Measurements from ENCODE around the gene FOXN3. TPM values are rescaled to one million over a fixed set of nuclear protein-coding genes. Genes with fewer than 3 reads are reported as not detected.

FOXN3 gene
- total RNA-seq, 2 donors from 2014 or later, result 141 to 150 TPM

DNA sequence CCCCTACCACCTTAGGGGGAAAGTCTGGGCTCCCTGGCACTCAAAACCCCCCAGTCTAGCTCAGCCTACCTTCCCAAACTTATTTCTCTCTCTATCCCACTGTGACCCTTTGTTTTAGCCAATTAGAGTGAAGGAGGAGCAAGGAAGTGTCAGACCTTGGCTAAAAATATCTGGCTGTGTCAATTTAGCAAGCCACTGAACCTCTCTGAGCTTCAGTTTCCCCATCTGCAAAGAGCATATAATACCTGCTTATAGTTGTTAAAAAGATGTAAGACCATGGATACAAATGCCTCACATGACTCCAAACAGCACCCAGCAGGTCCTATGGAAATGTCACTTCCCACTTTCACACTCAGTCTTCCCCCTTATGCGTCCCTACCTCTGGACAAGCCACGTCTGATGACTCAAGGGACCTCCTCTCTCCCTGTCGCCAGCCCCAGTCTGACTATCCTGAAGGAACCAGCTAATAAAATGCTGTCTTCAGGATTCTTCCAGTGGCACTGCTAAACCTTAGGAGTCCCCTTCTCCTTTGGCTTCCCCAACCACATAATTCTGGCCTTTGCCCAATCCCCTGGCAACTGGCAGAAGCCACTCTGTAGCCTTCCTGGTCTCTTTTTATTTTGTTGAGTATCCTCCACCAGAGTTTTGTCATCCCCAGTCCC lies 19.3 kb downstream of the FOXN3 start:
- Histone ChIP-seq H3K27me3 (replicated peaks; ENCODE audit: insufficient read depth) (no peaks in the 10 kb centered on the region), H3K9me3 (no peaks in the 10 kb centered on the region), H3K4me3 (no peak overlapping the region), H3K36me3 (no peaks in the 10 kb centered on the region), H3K4me1 (ENCODE audit: control insufficient read depth in 1 of 2, low read depth in 2 of 2) (peaks cover 16 to 69% of the 10 kb centered on the region in 2 donors), H3K27ac (no peak overlapping the region)
- TF ChIP-seq, protein P1, sequence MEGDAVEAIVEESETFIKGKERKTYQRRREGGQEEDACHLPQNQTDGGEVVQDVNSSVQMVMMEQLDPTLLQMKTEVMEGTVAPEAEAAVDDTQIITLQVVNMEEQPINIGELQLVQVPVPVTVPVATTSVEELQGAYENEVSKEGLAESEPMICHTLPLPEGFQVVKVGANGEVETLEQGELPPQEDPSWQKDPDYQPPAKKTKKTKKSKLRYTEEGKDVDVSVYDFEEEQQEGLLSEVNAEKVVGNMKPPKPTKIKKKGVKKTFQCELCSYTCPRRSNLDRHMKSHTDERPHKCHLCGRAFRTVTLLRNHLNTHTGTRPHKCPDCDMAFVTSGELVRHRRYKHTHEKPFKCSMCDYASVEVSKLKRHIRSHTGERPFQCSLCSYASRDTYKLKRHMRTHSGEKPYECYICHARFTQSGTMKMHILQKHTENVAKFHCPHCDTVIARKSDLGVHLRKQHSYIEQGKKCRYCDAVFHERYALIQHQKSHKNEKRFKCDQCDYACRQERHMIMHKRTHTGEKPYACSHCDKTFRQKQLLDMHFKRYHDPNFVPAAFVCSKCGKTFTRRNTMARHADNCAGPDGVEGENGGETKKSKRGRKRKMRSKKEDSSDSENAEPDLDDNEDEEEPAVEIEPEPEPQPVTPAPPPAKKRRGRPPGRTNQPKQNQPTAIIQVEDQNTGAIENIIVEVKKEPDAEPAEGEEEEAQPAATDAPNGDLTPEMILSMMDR (IDR thresholded peaks at IDR 0.05), result no peak
- DNase-seq (ENCODE audit: low spot score) (no peak), ATAC-seq (ENCODE audit: insufficient number of reproducible peaks, low FRiP score, low read depth) (no peak)

DNA sequence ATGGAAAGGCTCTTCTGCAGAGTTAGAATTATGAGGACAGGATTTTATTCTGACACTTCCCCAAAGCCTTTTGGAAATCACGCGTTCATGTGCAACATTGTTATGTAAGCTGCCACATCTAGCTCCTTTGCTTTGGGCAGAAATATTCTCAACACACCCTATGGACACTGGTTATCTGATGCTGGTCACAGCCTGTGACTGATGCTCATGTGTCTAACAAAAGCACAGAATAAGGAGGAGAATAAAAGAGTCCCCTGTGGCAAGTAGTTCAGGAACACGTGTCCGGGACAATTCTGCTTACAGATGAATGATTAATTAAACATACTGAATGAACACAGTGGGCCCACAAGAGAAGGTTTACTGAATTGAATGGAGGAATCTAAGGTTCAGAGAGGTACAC lies 22.1 kb downstream of the FOXN3 start:
- no peak for DNase-seq (ENCODE audit: low spot score)
- peaks cover 17 to 61% of the 10 kb centered on the region in 2 donors for H3K4me1 ChIP-seq (ENCODE audit: control insufficient read depth in 1 of 2, low read depth in 2 of 2)
- no peaks in the 10 kb centered on the region for H3K27me3 ChIP-seq (replicated peaks; ENCODE audit: insufficient read depth)
- TF ChIP-seq, protein P1 (IDR thresholded peaks at IDR 0.05), result no peak
- no peaks in the 10 kb centered on the region for H3K36me3 ChIP-seq
- ATAC-seq (ENCODE audit: insufficient number of reproducible peaks, low FRiP score, low read depth), result no peak
- no peaks in the 10 kb centered on the region for H3K9me3 ChIP-seq
- H3K27ac ChIP-seq, result no peak overlapping the region
- H3K4me3 ChIP-seq, result no peak overlapping the region

DNA sequence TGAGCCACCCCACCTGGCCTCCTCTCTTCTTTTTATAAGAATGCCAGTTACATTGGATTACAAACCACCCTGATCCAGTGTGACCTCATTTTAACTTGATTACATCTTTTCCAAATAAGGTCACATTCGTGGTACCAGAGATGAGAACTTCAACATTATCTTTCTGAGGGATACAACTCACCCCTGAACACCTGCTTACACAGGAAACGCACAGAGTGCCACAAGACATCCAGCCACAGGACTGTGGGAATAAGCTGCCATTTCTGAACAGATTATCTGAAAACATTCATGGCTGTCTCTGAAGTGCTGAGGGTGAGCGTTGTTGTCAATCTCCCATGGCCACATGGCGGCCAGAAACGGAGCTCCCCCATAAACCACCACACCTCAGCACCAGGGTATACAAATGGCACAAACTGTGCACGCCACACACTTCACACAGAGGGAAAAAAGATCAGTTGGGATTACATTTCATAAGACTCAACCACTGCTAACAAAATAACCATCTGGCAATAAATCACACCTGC lies 23.7 kb downstream of the FOXN3 start:
- TF ChIP-seq, protein P1 (IDR thresholded peaks at IDR 0.05), result no peak
- H3K9me3 ChIP-seq, result no peaks in the 10 kb centered on the region
- H3K4me1 ChIP-seq (ENCODE audit: control insufficient read depth in 1 of 2, low read depth in 2 of 2), result peaks cover 19 to 57% of the 10 kb centered on the region in 2 donors
- ATAC-seq (ENCODE audit: insufficient number of reproducible peaks, low FRiP score, low read depth), result no peak
- no peak for DNase-seq (ENCODE audit: low spot score)
- H3K36me3 ChIP-seq, result no peaks in the 10 kb centered on the region
- no peak overlapping the region for H3K27ac ChIP-seq
- H3K27me3 ChIP-seq (replicated peaks; ENCODE audit: insufficient read depth), result no peaks in the 10 kb centered on the region
- no peak overlapping the region for H3K4me3 ChIP-seq

DNA sequence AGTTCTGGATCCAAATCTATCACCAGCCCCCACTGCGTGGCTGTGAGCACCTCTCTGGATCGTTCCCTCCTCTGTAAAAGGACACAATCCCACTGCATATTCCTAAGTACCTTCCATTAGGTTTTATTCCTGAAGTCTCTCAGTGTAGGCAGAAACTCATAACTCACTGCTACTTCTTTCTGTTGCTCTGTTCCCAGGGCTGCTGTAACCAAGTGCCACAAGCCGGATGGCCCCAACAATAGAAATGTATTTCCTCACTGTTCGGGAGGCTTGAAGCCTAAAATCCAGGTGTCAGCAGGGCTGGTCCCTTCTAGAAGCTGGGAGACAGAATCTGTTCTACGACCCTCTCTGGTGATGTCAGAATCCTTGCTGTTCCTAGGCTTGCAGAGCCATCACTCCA lies 24.9 kb downstream of the FOXN3 start:
- H3K36me3 ChIP-seq, result no peaks in the 10 kb centered on the region
- peaks cover 16 to 55% of the 10 kb centered on the region in 2 donors for H3K4me1 ChIP-seq (ENCODE audit: control insufficient read depth in 1 of 2, low read depth in 2 of 2)
- H3K4me3 ChIP-seq, result no peak overlapping the region
- ATAC-seq (ENCODE audit: insufficient number of reproducible peaks, low FRiP score, low read depth), result no peak
- H3K27ac ChIP-seq, result no peak overlapping the region
- H3K27me3 ChIP-seq (replicated peaks; ENCODE audit: insufficient read depth), result no peaks in the 10 kb centered on the region
- TF ChIP-seq, protein P1 (IDR thresholded peaks at IDR 0.05), result no peak
- no peak for DNase-seq (ENCODE audit: low spot score)
- no peaks in the 10 kb centered on the region for H3K9me3 ChIP-seq

DNA sequence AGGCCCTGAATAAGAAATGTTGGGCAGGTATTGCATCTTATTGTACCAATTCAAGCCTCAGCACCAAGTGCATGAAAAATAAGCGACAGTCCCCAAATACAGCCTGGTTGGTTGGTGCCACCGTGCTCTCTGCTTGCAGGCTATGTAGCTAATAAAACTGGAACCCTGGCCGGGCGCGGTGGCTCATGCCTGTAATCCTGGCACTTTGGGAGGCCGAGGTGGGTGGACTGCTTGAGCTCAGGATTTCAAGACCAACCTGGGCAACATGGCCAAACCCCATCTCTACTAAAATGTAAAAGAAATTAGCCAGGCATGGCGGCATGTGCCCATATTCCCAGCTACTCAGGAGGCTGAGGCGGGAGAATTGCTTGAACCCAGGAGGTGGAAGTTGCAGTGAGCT lies 25.5 kb downstream of the FOXN3 start:
- TF ChIP-seq, protein P1 (IDR thresholded peaks at IDR 0.05), result no peak
- Histone ChIP-seq H3K27me3 (replicated peaks; ENCODE audit: insufficient read depth) (no peaks in the 10 kb centered on the region), H3K4me1 (ENCODE audit: control insufficient read depth in 1 of 2, low read depth in 2 of 2) (peaks cover 16 to 59% of the 10 kb centered on the region in 2 donors), H3K9me3 (no peaks in the 10 kb centered on the region), H3K4me3 (no peak overlapping the region), H3K36me3 (no peaks in the 10 kb centered on the region), H3K27ac (no peak overlapping the region)
- no peak for ATAC-seq (ENCODE audit: insufficient number of reproducible peaks, low FRiP score, low read depth)
- no peak for DNase-seq (ENCODE audit: low spot score)
